IMR-90 (cell line): Measurements from ENCODE around the gene CTSS.

Experiments
- BHLHE40 ChIP-seq: fragments of 150-350 bp; IDR thresholded peaks from 2 replicates; pipeline ENCODE4 v1.6.1; 2016; ENCODE audit warnings: mild to moderate bottlenecking, low read depth, low read length
- CEBPB ChIP-seq: IDR thresholded peaks from 2 replicates; pipeline ENCODE4 v1.6.1; 2012; ENCODE audit warnings: low read depth, low read length, improper control_type of control experiment
- MAFK ChIP-seq: IDR thresholded peaks from 2 replicates; pipeline ENCODE4 v1.6.1; 2012; ENCODE audit warnings: low read depth, low read length, improper control_type of control experiment
- MAZ ChIP-seq: IDR thresholded peaks from 2 replicates; pipeline ENCODE4 v1.6.1; 2012; ENCODE audit warnings: low read depth, mild to moderate bottlenecking, low read length, improper control_type of control experiment, moderate library complexity, borderline replicate concordance
- MXI1 ChIP-seq: IDR thresholded peaks from 2 replicates; pipeline ENCODE4 v1.6.1; 2012; ENCODE audit warnings: low read depth, mild to moderate bottlenecking, low read length, moderate library complexity, borderline replicate concordance
- POLR2A ChIP-seq: IDR thresholded peaks from 2 replicates; pipeline ENCODE4 v1.6.1; 2012; ENCODE audit warnings: mild to moderate bottlenecking, low read depth, low read length
- RAD21 ChIP-seq: IDR thresholded peaks from 2 replicates; pipeline ENCODE4 v1.6.1; 2012; ENCODE audit warnings: low read length, improper control_type of control experiment
- RCOR1 ChIP-seq: IDR thresholded peaks from 2 replicates; pipeline ENCODE4 v1.6.1; 2012; ENCODE audit warnings: mild to moderate bottlenecking, low read length, improper control_type of control experiment; ENCODE audit not compliant: insufficient replicate concordance
- SMC3 ChIP-seq: fragments of 150-350 bp; IDR thresholded peaks from 2 replicates; pipeline ENCODE4 v1.6.1; 2016; ENCODE audit warnings: low read depth, mild to moderate bottlenecking, antibody characterized with exemption, low read length, moderate library complexity
- TF ChIP-seq, protein P1 (sequence below): conservative IDR thresholded peaks from 2 replicates; pipeline ENCODE4 v1.5.1; 2012; ENCODE audit warnings: mild to moderate bottlenecking, low read depth, low read length, improper control_type of control experiment
- TF ChIP-seq, protein P2 (sequence below): fragments of 150-350 bp; IDR thresholded peaks from 2 replicates; pipeline ENCODE4 v1.6.1; 2017; ENCODE audit warnings: mild to moderate bottlenecking, antibody characterized with exemption, low read length, low read depth

DNA sequence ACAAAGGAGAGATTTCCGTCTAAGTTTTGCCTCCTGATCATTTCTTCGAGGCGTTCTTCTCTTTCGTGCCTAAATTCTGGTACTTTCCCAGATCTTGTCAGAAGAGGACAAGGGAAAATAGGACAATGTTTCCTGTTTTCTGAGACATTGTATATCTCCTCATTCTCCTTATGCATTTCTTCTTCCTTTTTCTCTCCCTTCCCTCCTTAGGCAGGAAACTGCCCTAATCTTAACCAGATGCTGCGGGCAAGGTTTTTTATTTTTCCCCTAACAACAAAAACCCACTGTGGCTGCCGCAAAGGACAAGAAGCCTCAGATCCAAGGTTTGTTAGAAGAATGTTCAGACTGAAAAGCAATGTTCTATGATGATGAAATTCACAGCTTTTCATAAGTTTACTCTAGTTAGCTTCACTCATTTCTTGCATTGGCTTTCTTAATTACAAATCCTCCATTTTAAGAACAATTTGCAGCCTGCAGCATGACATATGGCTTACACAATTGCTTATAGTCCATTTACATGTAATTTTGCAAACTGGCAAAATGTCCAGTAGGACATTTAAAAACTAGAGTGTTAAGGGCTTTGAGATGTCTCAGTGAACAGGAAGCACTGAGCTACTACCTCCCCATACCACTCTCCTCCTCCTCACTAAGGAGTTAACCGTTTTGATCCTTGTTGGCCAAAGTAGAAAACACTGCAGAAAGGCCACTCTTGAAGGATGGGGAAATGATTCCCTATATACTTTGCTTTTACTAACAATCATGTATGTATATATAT lies 41.9 kb upstream of the CTSS start:
- TF ChIP-seq POLR2A = no peak
- TF ChIP-seq, protein P1, sequence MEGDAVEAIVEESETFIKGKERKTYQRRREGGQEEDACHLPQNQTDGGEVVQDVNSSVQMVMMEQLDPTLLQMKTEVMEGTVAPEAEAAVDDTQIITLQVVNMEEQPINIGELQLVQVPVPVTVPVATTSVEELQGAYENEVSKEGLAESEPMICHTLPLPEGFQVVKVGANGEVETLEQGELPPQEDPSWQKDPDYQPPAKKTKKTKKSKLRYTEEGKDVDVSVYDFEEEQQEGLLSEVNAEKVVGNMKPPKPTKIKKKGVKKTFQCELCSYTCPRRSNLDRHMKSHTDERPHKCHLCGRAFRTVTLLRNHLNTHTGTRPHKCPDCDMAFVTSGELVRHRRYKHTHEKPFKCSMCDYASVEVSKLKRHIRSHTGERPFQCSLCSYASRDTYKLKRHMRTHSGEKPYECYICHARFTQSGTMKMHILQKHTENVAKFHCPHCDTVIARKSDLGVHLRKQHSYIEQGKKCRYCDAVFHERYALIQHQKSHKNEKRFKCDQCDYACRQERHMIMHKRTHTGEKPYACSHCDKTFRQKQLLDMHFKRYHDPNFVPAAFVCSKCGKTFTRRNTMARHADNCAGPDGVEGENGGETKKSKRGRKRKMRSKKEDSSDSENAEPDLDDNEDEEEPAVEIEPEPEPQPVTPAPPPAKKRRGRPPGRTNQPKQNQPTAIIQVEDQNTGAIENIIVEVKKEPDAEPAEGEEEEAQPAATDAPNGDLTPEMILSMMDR = no peak
- TF ChIP-seq BHLHE40 = no peak
- TF ChIP-seq MAFK = no peak
- no peak for TF ChIP-seq RCOR1
- no peak for TF ChIP-seq RAD21
- TF ChIP-seq CEBPB = no peak
- no peak for TF ChIP-seq MXI1
- no peak for TF ChIP-seq SMC3
- TF ChIP-seq, protein P2, sequence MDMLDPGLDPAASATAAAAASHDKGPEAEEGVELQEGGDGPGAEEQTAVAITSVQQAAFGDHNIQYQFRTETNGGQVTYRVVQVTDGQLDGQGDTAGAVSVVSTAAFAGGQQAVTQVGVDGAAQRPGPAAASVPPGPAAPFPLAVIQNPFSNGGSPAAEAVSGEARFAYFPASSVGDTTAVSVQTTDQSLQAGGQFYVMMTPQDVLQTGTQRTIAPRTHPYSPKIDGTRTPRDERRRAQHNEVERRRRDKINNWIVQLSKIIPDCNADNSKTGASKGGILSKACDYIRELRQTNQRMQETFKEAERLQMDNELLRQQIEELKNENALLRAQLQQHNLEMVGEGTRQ = no peak
- TF ChIP-seq MAZ = no peak
